ENCODE measurements around the gene TMEFF2.

Gene TMEFF2

GRCh38 chr2:192060161-192060560 lies 134.6 kb downstream of the TMEFF2 start:
- no peak for DNase-seq

GRCh38 chr2:192059266-192059665 lies 135.5 kb downstream of the TMEFF2 start:
- no peak for DNase-seq

GRCh38 chr2:192053921-192054320 lies 140.8 kb downstream of the TMEFF2 start:
- DNase-seq, result no peak

GRCh38 chr2:192051533-192051932 lies 143.2 kb downstream of the TMEFF2 start:
- no peak for DNase-seq

GRCh38 chr2:192049362-192049761 lies 145.4 kb downstream of the TMEFF2 start:
- no peak for DNase-seq

- no peak for DNase-seq
Measured at GRCh38 chr2:192047315-192048107, 147.2 kb downstream of the TMEFF2 start.

GRCh38 chr2:192044496-192044895 lies 150.2 kb downstream of the TMEFF2 start:
- no peak for DNase-seq

- no peak for DNase-seq
Measured at GRCh38 chr2:192043216-192043870, 151.4 kb downstream of the TMEFF2 start.

GRCh38 chr2:192042126-192042525 lies 152.6 kb downstream of the TMEFF2 start:
- DNase-seq, result no peak

- no peak for DNase-seq
Measured at GRCh38 chr2:192038110-192038509, 156.6 kb downstream of the TMEFF2 start.

GRCh38 chr2:192035731-192036442 lies 158.8 kb downstream of the TMEFF2 start:
- DNase-seq, result no peak

GRCh38 chr2:192030856-192031255 lies 163.9 kb downstream of the TMEFF2 start:
- no peak for DNase-seq

- DNase-seq, result no peak
Measured at GRCh38 chr2:192030289-192030688, 164.4 kb downstream of the TMEFF2 start.

- DNase-seq, result no peak
Measured at GRCh38 chr2:192029089-192029488, 165.6 kb downstream of the TMEFF2 start.

- no peak for DNase-seq
Measured at GRCh38 chr2:192026825-192027120, 168.0 kb downstream of the TMEFF2 start.

GRCh38 chr2:192026059-192026824 lies 168.5 kb downstream of the TMEFF2 start:
- no peak for DNase-seq

GRCh38 chr2:192025637-192026036 lies 169.1 kb downstream of the TMEFF2 start:
- DNase-seq, result no peak

- no peak for DNase-seq
Measured at GRCh38 chr2:192023006-192023405, 171.7 kb downstream of the TMEFF2 start.

- no peak for DNase-seq
Measured at GRCh38 chr2:192017844-192018243, 176.9 kb downstream of the TMEFF2 start.

- no peak for DNase-seq
Measured at GRCh38 chr2:192016265-192016664, 178.5 kb downstream of the TMEFF2 start.

GRCh38 chr2:192013211-192013610 lies 181.5 kb downstream of the TMEFF2 start:
- no peak for DNase-seq

- DNase-seq, result no peak
Measured at GRCh38 chr2:192011196-192011595, 183.5 kb downstream of the TMEFF2 start.

- DNase-seq, result no peak
Measured at GRCh38 chr2:192010073-192010472, 184.7 kb downstream of the TMEFF2 start.

All from bone marrow (tissue), 2 donors.